CD8-positive, alpha-beta memory T cell (primary cell): ENCODE results near the gene TFR2. TPM values are rescaled to one million over a fixed set of nuclear protein-coding genes. Genes with fewer than 3 reads are reported as not detected.

Experiments used
- CTCF ChIA-PET: fragments of 350-600 bp; sonication (Branson Sonifier 250); formaldehyde crosslinking; loops from one replicate; lab custom pipeline; 2021; ENCODE audit warnings: antibody characterized with exemption; lab: Charles Lee
- POLR2A ChIA-PET: fragments of 350-600 bp; sonication (Branson Sonifier 250); formaldehyde crosslinking; loops from one replicate; lab custom pipeline; 2021; ENCODE audit warnings: antibody characterized with exemption; lab: Charles Lee
- DNase-seq, 5 donors: peaks; one replicate each; pipeline versions ENCODE4 v3.0.0 to v3.0.0-alpha.2; 2020 to 2022; ENCODE audit warnings: mixed read lengths in 1 of 5
- H3K27ac ChIP-seq: one replicate; pipeline ENCODE4 v1.7.0; 2013; ENCODE audit warnings: low read depth, mild to moderate bottlenecking, low read length, moderate library complexity
- H3K27me3 ChIP-seq: 2 replicates; pipeline ENCODE4 v1.7.0; 2013; ENCODE audit warnings: low read length, mild to moderate bottlenecking; ENCODE audit not compliant: insufficient read depth, poor library complexity, severe bottlenecking
- H3K36me3 ChIP-seq: 2 replicates; pipeline ENCODE4 v1.7.0; 2013; ENCODE audit warnings: mild to moderate bottlenecking, low read length, moderate library complexity; ENCODE audit not compliant: insufficient read depth
- H3K4me1 ChIP-seq: 2 replicates; pipeline ENCODE4 v1.7.0; 2013; ENCODE audit warnings: mild to moderate bottlenecking, low read length, moderate library complexity; ENCODE audit not compliant: insufficient read depth
- H3K4me3 ChIP-seq: 2 replicates; pipeline ENCODE4 v1.7.0; 2013; ENCODE audit warnings: mild to moderate bottlenecking, low read length
- H3K9me3 ChIP-seq: 2 replicates; pipeline ENCODE4 v1.7.0; 2013; ENCODE audit warnings: mild to moderate bottlenecking, low read length
- H3K27ac Mint-ChIP-seq, 8 donors: one replicate each; pipeline ENCODE4 v1.8.0; 2020 to 2021; ENCODE audit warnings: mixed read lengths in 8 of 8, mild to moderate bottlenecking in 6 of 8, inconsistent platforms in 3 of 8, moderate library complexity in 3 of 8
- H3K27me3 Mint-ChIP-seq, 2 donors: one replicate each; pipeline ENCODE4 v1.8.0; 2020 to 2021; ENCODE audit warnings: mixed read lengths in 2 of 2, mild to moderate bottlenecking in 1 of 2, moderate library complexity in 1 of 2
- H3K36me3 Mint-ChIP-seq, 3 donors: one replicate each; pipeline ENCODE4 v1.8.0; 2020 to 2021; ENCODE audit warnings: mixed read lengths in 3 of 3, inconsistent platforms in 1 of 3, mild to moderate bottlenecking in 1 of 3
- H3K4me1 Mint-ChIP-seq, 3 donors: one replicate each; pipeline ENCODE4 v1.8.0; 2020 to 2021; ENCODE audit warnings: mixed read lengths in 3 of 3, inconsistent platforms in 1 of 3, mild to moderate bottlenecking in 1 of 3
- H3K4me3 Mint-ChIP-seq, 7 donors: one replicate each; pipeline ENCODE4 v1.8.0; 2020 to 2021; ENCODE audit warnings: mixed read lengths in 7 of 7, mild to moderate bottlenecking in 6 of 7, moderate library complexity in 4 of 7, inconsistent platforms in 2 of 7
- H3K9me3 Mint-ChIP-seq, 5 donors: one replicate each; pipeline ENCODE4 v1.8.0; 2020 to 2022; ENCODE audit warnings: mixed read lengths in 5 of 5, mild to moderate bottlenecking in 3 of 5, moderate library complexity in 2 of 5, inconsistent platforms in 1 of 5
- polyA plus RNA-seq: library from polyadenylated mRNA; unstranded; fragments of 300-500 nt; fragmentation: Illumina TruSeq; gene quantifications from one replicate; pipeline ENCODE4 v1.2.3, GENCODE V29; 2021
- total RNA-seq, 2 experiments: library from RNA; stranded (reverse); gene quantifications; one replicate each; pipeline ENCODE4 v1.2.3, GENCODE V29; 2021

The TFR2 gene
- total and polyA plus RNA-seq, 3 experiments from 2014 or later: 2.7 to 17.7 (median 14.6) TPM

- Histone ChIP-seq H3K4me1 (peaks cover 4% of the 10 kb centered on the region), H3K36me3 (no peaks in the 10 kb centered on the region), H3K9me3 (no peaks in the 10 kb centered on the region), H3K4me3 (no peak overlapping the region), H3K27me3 (no peaks in the 10 kb centered on the region), H3K27ac (no peak overlapping the region)
- ChIA-PET CTCF (interaction anchor here (0.9 to 1.4 kb wide), 3 partner anchors 12 to 107 kb away, joined by 3 to 4 read pairs (median 3); partner anchors contain the start of genes FBXO24, MOSPD3 and POP7), POLR2A (no interaction called here)
- DNase-seq: no peak
- Mint-ChIP-seq H3K27ac (no peak overlapping the region), H3K9me3 (no peaks in the 10 kb centered on the region), H3K4me3 (peak overlapping the region in 1 of 7 donors; percentile 34), H3K27me3 (no peaks in the 10 kb centered on the region), H3K4me1 (peaks cover 0 to 11% (median 5%) of the 10 kb centered on the region in 3 donors), H3K36me3 (no peaks in the 10 kb centered on the region)
Measured at GRCh38 chr7:100598425-100598824, 42.9 kb downstream of the TFR2 start.

- no peak overlapping the region for H3K4me3 Mint-ChIP-seq
- CTCF ChIA-PET: interaction anchor here (0.9 to 1.6 kb wide), 2 partner anchors 9 to 110 kb away, joined by 5 read pairs; partner anchors contain the start of genes FBXO24, LRCH4 and POP7
Measured at GRCh38 chr7:100595188-100595587, 46.2 kb downstream of the TFR2 start.

GRCh38 chr7:100591596-100591995 lies 49.8 kb downstream of the TFR2 start:
- ChIA-PET POLR2A (no interaction called here), CTCF (interaction anchor here (1.5 to 9.5 kb wide), 3 partner anchors 29 to 114 kb away, joined by 3 to 133 read pairs (median 20); partner anchors contain the start of gene POP7)
- Histone ChIP-seq H3K9me3 (no peaks in the 10 kb centered on the region), H3K4me1 (peaks cover 4% of the 10 kb centered on the region), H3K4me3 (no peak overlapping the region), H3K27ac (no peak overlapping the region), H3K36me3 (no peaks in the 10 kb centered on the region), H3K27me3 (no peaks in the 10 kb centered on the region)
- Mint-ChIP-seq H3K4me3 (no peak overlapping the region), H3K4me1 (peaks cover 2 to 10% (median 7%) of the 10 kb centered on the region in 3 donors), H3K36me3 (peaks cover 0 to under 1% (median 0%) of the 10 kb centered on the region in 3 donors), H3K27me3 (peaks cover 5 to 10% of the 10 kb centered on the region in 2 donors), H3K9me3 (no peaks in the 10 kb centered on the region), H3K27ac (peak overlapping the region in 1 of 8 donors; percentile 86)
- no peak for DNase-seq

More at GRCh38 chr7:100595188-100595587, 46.2 kb downstream of the TFR2 start:
- POLR2A ChIA-PET: interaction anchor here (1.7 kb wide), 1 partner anchor 9 kb away, joined by 5 read pairs; the partner anchor contains the start of genes FBXO24 and LRCH4
- peaks cover 0 to 3% (median 3%) of the 10 kb centered on the region in 3 donors for H3K4me1 Mint-ChIP-seq
- Histone ChIP-seq H3K9me3 (no peaks in the 10 kb centered on the region), H3K36me3 (no peaks in the 10 kb centered on the region), H3K4me3 (no peak overlapping the region), H3K27me3 (no peaks in the 10 kb centered on the region), H3K27ac (no peak overlapping the region), H3K4me1 (no peaks in the 10 kb centered on the region)
- H3K27ac Mint-ChIP-seq: no peak overlapping the region
- no peaks in the 10 kb centered on the region for H3K36me3 Mint-ChIP-seq
- no peaks in the 10 kb centered on the region for H3K9me3 Mint-ChIP-seq
- H3K27me3 Mint-ChIP-seq: peaks cover 3 to 8% of the 10 kb centered on the region in 2 donors
- no peak for DNase-seq

GRCh38 chr7:100590077-100590737 lies 51.1 kb downstream of the TFR2 start:
- H3K4me1 Mint-ChIP-seq: peaks cover 8 to 16% (median 9%) of the 10 kb centered on the region in 3 donors
- ChIA-PET POLR2A (interaction anchor here (0.6 kb wide), 1 partner anchor 93 kb away, joined by 8 read pairs; no protein-coding TSS in a partner anchor), CTCF (interaction anchor here (0.9 to 9.5 kb wide), 8 partner anchors 15 to 121 kb away, joined by 3 to 133 read pairs (median 9); partner anchors contain the start of genes MOSPD3 and POP7)
- H3K4me1 ChIP-seq: peaks cover 6% of the 10 kb centered on the region
- no peak for DNase-seq
- no peaks in the 10 kb centered on the region for H3K36me3 ChIP-seq
- H3K4me3 Mint-ChIP-seq: no peak overlapping the region
- peaks cover 8 to 10% of the 10 kb centered on the region in 2 donors for H3K27me3 Mint-ChIP-seq
- no peaks in the 10 kb centered on the region for H3K27me3 ChIP-seq
- no peak overlapping the region for H3K4me3 ChIP-seq
- peaks cover 0 to 7% (median 0%) of the 10 kb centered on the region in 3 donors for H3K36me3 Mint-ChIP-seq
- no peaks in the 10 kb centered on the region for H3K9me3 ChIP-seq
- H3K27ac ChIP-seq: no peak overlapping the region
- no peaks in the 10 kb centered on the region for H3K9me3 Mint-ChIP-seq
- H3K27ac Mint-ChIP-seq: peak overlapping the region in 1 of 8 donors; percentile 29

- Histone ChIP-seq H3K9me3 (no peaks in the 10 kb centered on the region), H3K27me3 (no peaks in the 10 kb centered on the region), H3K4me3 (no peak overlapping the region), H3K27ac (no peak overlapping the region), H3K36me3 (no peaks in the 10 kb centered on the region), H3K4me1 (peaks cover 13% of the 10 kb centered on the region)
- Mint-ChIP-seq H3K9me3 (no peaks in the 10 kb centered on the region), H3K4me1 (peaks cover 11 to 23% (median 14%) of the 10 kb centered on the region in 3 donors), H3K36me3 (peaks cover 0 to 10% (median 0%) of the 10 kb centered on the region in 3 donors), H3K27ac (no peak overlapping the region), H3K4me3 (peak overlapping the region in 1 of 7 donors; percentile 60), H3K27me3 (peaks cover 8 to 10% of the 10 kb centered on the region in 2 donors)
- DNase-seq: no peak
- ChIA-PET CTCF (interaction anchor here (0.7 to 9.5 kb wide), 15 partner anchors 8 to 126 kb away, joined by 3 to 133 read pairs (median 4); partner anchors contain the start of genes MOSPD3 and POP7), POLR2A (interaction anchor here (1.1 kb wide), 1 partner anchor 21 kb away, joined by 4 read pairs; no protein-coding TSS in a partner anchor)
Measured at GRCh38 chr7:100589341-100589947, 51.9 kb downstream of the TFR2 start.

- Mint-ChIP-seq H3K4me3 (peak overlapping the region; percentile 40 to 82 (median 65)), H3K4me1 (peaks cover 19 to 34% (median 20%) of the 10 kb centered on the region in 3 donors), H3K9me3 (no peaks in the 10 kb centered on the region), H3K27ac (no peak overlapping the region), H3K27me3 (peaks cover 8 to 10% of the 10 kb centered on the region in 2 donors), H3K36me3 (peaks cover 0 to 16% (median 0%) of the 10 kb centered on the region in 3 donors)
- ChIA-PET CTCF (interaction anchor here (0.7 to 9.5 kb wide), 15 partner anchors 9 to 139 kb away, joined by 3 to 133 read pairs (median 5); partner anchors contain the start of genes MOSPD3 and POP7), POLR2A (interaction anchor here (0.5 to 1.1 kb wide), 3 partner anchors 18 to 138 kb away, joined by 4 to 7 read pairs (median 4); no protein-coding TSS in a partner anchor)
- Histone ChIP-seq H3K36me3 (no peaks in the 10 kb centered on the region), H3K4me1 (peaks cover 21% of the 10 kb centered on the region), H3K27me3 (no peaks in the 10 kb centered on the region), H3K27ac (no peak overlapping the region), H3K4me3 (no peak overlapping the region), H3K9me3 (no peaks in the 10 kb centered on the region)
- DNase-seq: no peak
Measured at GRCh38 chr7:100588438-100588837, 52.9 kb downstream of the TFR2 start.

GRCh38 chr7:100586266-100587025 lies 54.9 kb downstream of the TFR2 start, which contains the start of gene FBXO24:
Gene FBXO24 (plus strand): TSS chr7:100586328. CDS start chr7:100586626, 298 bp downstream.
- Histone ChIP-seq H3K9me3 (no peaks in the 10 kb centered on the region), H3K36me3 (peaks cover 11% of the 10 kb centered on the region), H3K4me3 (peak within 1 kb of the TSS; percentile 87), H3K27ac (peak within 1 kb of the TSS; percentile 92), H3K27me3 (no peaks in the 10 kb centered on the region), H3K4me1 (peaks cover 40% of the 10 kb centered on the region)
- H3K27ac Mint-ChIP-seq: peak within 1 kb of the TSS; percentile 85 to 99 (median 95)
- H3K36me3 Mint-ChIP-seq: peaks cover 0 to 24% (median 0%) of the 10 kb centered on the region in 3 donors
- peak; percentile 99 to 100 (median 99) for DNase-seq
- peaks cover 6 to 8% of the 10 kb centered on the region in 2 donors for H3K27me3 Mint-ChIP-seq
- H3K4me1 Mint-ChIP-seq: peaks cover 30 to 53% (median 31%) of the 10 kb centered on the region in 3 donors
- H3K9me3 Mint-ChIP-seq: no peaks in the 10 kb centered on the region
- POLR2A ChIA-PET: interaction anchor here (0.6 to 6.0 kb wide), 31 partner anchors 8 to 1082 kb away, joined by 3 to 42 read pairs (median 6); partner anchors contain the start of genes AGFG2, GNB2, LAMTOR4 and MEPCE
- H3K4me3 Mint-ChIP-seq: peak within 1 kb of the TSS; percentile 91 to 99 (median 98)
- CTCF ChIA-PET: interaction anchor here (0.7 to 9.5 kb wide), 25 partner anchors 8 to 158 kb away, joined by 3 to 133 read pairs (median 5); partner anchors contain the start of genes MEPCE, MOSPD3, NYAP1 and PCOLCE
